Fibroblast of mammary gland (primary cell): ENCODE results near the gene SPNS3.

Source experiments
- DNase-seq: peaks from one replicate; pipeline ENCODE4 v3.0.0-alpha.2; 2010; ENCODE audit warnings: low read depth
- H3K4me3 ChIP-seq: 2 replicates; pipeline ENCODE4 v1.5.1; 2011; ENCODE audit warnings: low read depth, mild to moderate bottlenecking, low read length, moderate library complexity; ENCODE audit not compliant: control insufficient read depth
- CTCF ChIP-seq: conservative IDR thresholded peaks from 2 replicates; pipeline ENCODE4 v1.5.1; 2011; ENCODE audit warnings: low read depth, low read length, inconsistent platforms; ENCODE audit not compliant: control insufficient read depth, insufficient read depth

SPNS3 gene

GRCh38 chr17:4395111-4395478 lies 38.6 kb upstream of the SPNS3 start:
- H3K4me3 ChIP-seq, result no peak overlapping the region
- no peak for TF ChIP-seq CTCF
- DNase-seq, result no peak

DNA sequence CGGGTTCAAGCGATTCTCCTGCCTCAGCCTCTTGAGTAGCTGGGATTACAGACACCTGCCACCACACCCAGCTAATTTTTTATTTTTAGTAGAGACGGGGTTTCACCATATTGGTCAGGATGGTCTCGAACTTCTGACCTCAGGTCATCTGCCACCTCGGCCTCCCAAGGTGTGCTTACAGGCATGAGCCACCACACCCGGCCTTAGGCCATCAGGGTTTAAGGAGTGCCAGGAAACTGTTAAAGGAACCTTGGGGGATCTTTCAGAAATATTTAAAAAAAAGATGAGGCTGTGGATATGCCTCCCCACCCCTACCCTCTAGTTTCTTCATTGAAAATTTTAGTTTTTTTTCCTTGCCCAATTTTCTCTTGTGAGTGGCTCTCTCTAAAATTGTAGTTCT lies 35.9 kb upstream of the SPNS3 start:
- no peak for TF ChIP-seq CTCF
- H3K4me3 ChIP-seq, result no peak overlapping the region
- DNase-seq, result no peak

DNA sequence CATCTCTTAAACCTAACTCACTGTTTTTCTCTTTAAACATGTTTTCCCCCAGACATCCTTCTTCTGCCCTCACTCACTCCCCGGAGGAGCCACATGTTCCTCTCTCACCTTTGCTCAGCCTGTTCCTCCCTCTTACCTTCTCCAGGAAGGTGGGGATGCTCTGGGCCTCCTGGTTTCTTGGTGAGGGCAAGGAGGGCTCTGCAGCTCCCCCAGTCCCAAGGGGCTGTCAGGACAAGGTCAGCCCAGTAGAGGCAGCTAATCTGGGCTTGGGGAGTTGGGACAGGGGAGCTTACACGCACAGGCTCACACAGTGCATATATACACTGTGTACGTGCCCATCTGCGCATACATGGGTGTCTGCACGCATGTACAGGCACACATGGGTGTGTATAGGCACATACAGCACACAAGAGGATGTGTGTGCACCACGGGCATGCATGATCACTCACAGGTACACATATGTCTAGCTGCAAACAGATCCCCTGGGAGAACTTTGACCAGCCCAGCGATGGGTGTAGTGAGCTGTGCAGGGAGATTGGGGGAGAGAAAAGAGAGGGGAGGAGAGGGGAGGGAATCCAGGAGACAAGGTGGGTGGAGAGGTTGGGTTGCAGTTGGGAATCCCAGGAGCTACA lies 28.6 kb upstream of the SPNS3 start:
- no peak overlapping the region for H3K4me3 ChIP-seq
- DNase-seq, result no peak
- TF ChIP-seq CTCF, result no peak

DNA sequence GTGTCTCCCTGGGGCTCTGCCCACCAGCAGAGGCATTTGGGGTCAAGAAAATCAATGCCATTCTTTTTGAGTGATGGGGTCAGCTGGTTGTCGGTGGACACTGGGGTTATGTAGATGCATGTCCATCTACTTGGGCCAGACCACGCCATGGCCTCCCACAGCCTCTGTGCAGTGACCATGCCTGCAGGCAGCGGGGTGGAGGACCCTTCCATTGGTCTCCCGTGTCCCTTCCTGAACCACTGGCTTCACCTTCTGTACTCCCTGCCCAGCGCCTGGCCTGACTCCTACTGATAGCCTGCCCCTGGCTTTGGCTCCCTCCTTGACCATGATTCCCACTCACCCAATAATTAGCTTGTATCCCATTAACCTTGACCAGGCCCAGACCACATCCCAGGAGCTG lies 28.0 kb upstream of the SPNS3 start:
- H3K4me3 ChIP-seq, result no peak overlapping the region
- DNase-seq, result no peak
- no peak for TF ChIP-seq CTCF

DNA sequence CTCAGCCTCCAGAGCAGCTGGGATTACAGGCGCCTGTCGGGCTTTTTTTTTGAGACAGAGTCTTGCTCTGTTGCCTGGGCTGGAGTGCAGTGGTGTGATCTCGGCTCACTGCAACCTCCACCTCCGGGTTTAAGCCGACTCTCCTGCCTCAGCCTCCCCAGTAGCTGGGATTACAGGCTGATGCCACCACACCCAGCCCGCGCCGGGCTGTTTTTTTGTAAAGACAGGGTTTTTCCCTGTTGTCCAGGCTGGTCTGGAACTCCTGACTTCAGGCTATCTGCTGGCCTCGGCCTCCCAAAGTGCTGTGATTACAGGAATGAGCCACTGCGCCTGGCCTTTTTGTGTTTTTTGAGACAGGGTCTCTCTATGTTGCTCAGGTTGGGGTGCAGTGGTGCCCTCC lies 27.4 kb upstream of the SPNS3 start:
- no peak overlapping the region for H3K4me3 ChIP-seq
- DNase-seq, result no peak
- TF ChIP-seq CTCF, result no peak

- no peak for TF ChIP-seq CTCF
- no peak overlapping the region for H3K4me3 ChIP-seq
- no peak for DNase-seq
These were observed 26.5 kb upstream of the SPNS3 start for GRCh38 chr17:4407216-4407615.

DNA sequence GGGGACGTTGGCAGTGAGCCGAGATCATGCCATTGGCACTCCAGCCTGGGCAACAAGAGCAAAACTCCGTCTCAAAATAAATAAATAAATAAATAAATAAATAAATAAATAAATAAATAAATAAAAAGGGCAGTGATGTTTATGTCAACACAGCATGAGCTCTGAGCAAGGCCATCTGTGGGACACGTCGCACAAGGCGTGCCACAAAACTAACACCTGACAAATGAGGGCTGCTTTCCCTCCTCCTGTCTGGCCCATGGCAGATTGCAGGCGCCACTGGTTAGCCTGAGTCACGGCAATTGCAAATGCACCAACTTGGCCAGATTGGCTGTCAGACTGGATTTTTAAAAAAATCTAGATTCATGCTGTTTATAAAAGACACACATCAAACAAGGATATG lies 25.9 kb upstream of the SPNS3 start:
- DNase-seq, result peak; percentile 6
- no peak for TF ChIP-seq CTCF
- H3K4me3 ChIP-seq, result no peak overlapping the region
